A673 (cell line): ENCODE measurements around the gene CAST. TPM values are rescaled to one million over a fixed set of nuclear protein-coding genes. Genes with fewer than 3 reads are reported as not detected.

Experiments
- BruUV-seq: library from RNA; stranded (reverse); fragments of 400-500 nt; replicated peaks from 2 replicates; lab custom pipeline; 2021; lab: Mats Ljungman, UMichigan
- CTCF ChIA-PET: fragments of 300-600 bp; sonication (Branson Sonifier 250); formaldehyde crosslinking; loops from one replicate; lab custom pipeline; 2022; ENCODE audit warnings: antibody characterized with exemption; lab: Charles Lee
- POLR2A ChIA-PET: fragments of 300-600 bp; sonication (Branson Sonifier 250); formaldehyde crosslinking; loops from one replicate; lab custom pipeline; 2022; ENCODE audit warnings: antibody characterized with exemption; ENCODE audit not compliant: low non-redundant PET; lab: Charles Lee
- DNase-seq: peaks from one replicate; pipeline ENCODE4 v3.0.0-alpha.2; 2015; ENCODE audit warnings: low spot score
- H3K27ac ChIP-seq: fragments of 200-600 bp; sonication (generic); 2 replicates; pipeline ENCODE4 v1.5.1; 2016; ENCODE audit warnings: mixed run types, low read depth, mild to moderate bottlenecking, mixed read lengths, antibody characterized with exemption, low read length; ENCODE audit not compliant: poor library complexity, severe bottlenecking
- H3K27me3 ChIP-seq: fragments of 200-600 bp; sonication (generic); replicated peaks from 2 replicates; pipeline ENCODE4 v1.6.1; 2017; ENCODE audit warnings: mixed run types, low read depth, mild to moderate bottlenecking, mixed read lengths, antibody characterized with exemption, low read length; ENCODE audit not compliant: insufficient read depth, poor library complexity
- H3K36me3 ChIP-seq: fragments of 200-600 bp; sonication (generic); 2 replicates; pipeline ENCODE4 v1.6.1; 2016; ENCODE audit warnings: mixed run types, mild to moderate bottlenecking, mixed read lengths, antibody characterized with exemption, low read length; ENCODE audit not compliant: insufficient read depth, poor library complexity, severe bottlenecking
- H3K4me1 ChIP-seq: fragments of 200-600 bp; sonication (generic); 2 replicates; pipeline ENCODE4 v1.6.1; 2017; ENCODE audit warnings: mixed run types, mild to moderate bottlenecking, mixed read lengths, antibody characterized with exemption, low read length; ENCODE audit not compliant: insufficient read depth, poor library complexity, severe bottlenecking
- H3K4me3 ChIP-seq: fragments of 200-600 bp; sonication (generic); 2 replicates; pipeline ENCODE4 v1.5.1; 2016; ENCODE audit warnings: low read depth, mixed run types, mild to moderate bottlenecking, mixed read lengths, low read length; ENCODE audit not compliant: poor library complexity, severe bottlenecking
- H3K9me3 ChIP-seq: fragments of 200-600 bp; sonication (generic); 2 replicates; pipeline ENCODE4 v1.6.1; 2016; ENCODE audit warnings: mixed run types, low read depth, mild to moderate bottlenecking, mixed read lengths, antibody characterized with exemption, low read length; ENCODE audit not compliant: poor library complexity, severe bottlenecking
- EZH2 ChIP-seq: fragments of 200-600 bp; sonication (generic); IDR thresholded peaks from 2 replicates; pipeline ENCODE4 v1.6.1; 2017; ENCODE audit warnings: borderline replicate concordance, low read depth, mild to moderate bottlenecking, mixed read lengths, antibody characterized with exemption, low read length; ENCODE audit not compliant: poor library complexity, severe bottlenecking
- intact Hi-C: fragments of 100-400 bp; cut with micrococcal nuclease; formaldehyde crosslinking; loops from one replicate; pipeline ENCODE4 v1.10.0; 2022; ENCODE audit not compliant: unreplicated experiment
- total RNA-seq: library from RNA; stranded (reverse); gene quantifications from 2 replicates; pipeline ENCODE4 v1.2.3, GENCODE V29; 2021
- TF ChIP-seq, protein P1 (sequence below): fragments of 300-800, 200-600 bp; sonication (generic); conservative IDR thresholded peaks from 2 replicates; pipeline ENCODE4 v1.5.1; 2017; ENCODE audit warnings: low read depth, mild to moderate bottlenecking, antibody characterized with exemption, low read length, moderate library complexity, mixed read lengths

Gene CAST
- total RNA-seq, 1 experiment from 2014 or later = 66.8 TPM

DNA sequence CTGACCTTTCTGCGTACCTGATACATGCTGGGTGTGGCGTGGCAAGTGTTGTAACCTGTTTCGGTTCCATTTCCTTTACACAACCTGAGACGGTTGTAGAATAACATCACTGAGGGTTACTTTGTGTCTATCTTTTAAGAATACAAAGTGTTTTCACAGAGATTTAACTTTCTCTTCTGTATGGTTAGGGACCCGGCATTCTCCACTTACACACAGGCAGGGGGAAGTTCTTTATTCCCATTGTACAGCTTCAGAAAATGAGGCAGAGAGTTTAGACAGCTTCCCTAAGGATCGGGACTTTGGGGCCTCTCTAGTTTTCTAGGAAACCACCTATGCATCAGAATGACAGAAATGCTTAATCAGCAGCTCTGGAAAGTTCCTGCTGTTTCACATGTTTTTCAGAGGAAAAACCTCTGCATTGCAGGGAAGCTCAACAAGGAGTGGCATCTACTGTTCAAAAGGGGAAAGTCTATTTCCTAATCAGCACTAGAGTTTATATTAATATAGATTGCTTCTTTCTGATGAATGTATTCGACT, 41.3 kb downstream of the CAST start:
- Histone ChIP-seq H3K4me3 (peak overlapping the region; percentile 74), H3K9me3 (no peaks in the 10 kb centered on the region), H3K4me1 (peaks cover 17% of the 10 kb centered on the region), H3K36me3 (no peaks in the 10 kb centered on the region), H3K27me3 (no peaks in the 10 kb centered on the region), H3K27ac (peak overlapping the region; percentile 84)
- ChIA-PET POLR2A (no interaction called here), CTCF (no interaction called here)
- TF ChIP-seq, protein P1, sequence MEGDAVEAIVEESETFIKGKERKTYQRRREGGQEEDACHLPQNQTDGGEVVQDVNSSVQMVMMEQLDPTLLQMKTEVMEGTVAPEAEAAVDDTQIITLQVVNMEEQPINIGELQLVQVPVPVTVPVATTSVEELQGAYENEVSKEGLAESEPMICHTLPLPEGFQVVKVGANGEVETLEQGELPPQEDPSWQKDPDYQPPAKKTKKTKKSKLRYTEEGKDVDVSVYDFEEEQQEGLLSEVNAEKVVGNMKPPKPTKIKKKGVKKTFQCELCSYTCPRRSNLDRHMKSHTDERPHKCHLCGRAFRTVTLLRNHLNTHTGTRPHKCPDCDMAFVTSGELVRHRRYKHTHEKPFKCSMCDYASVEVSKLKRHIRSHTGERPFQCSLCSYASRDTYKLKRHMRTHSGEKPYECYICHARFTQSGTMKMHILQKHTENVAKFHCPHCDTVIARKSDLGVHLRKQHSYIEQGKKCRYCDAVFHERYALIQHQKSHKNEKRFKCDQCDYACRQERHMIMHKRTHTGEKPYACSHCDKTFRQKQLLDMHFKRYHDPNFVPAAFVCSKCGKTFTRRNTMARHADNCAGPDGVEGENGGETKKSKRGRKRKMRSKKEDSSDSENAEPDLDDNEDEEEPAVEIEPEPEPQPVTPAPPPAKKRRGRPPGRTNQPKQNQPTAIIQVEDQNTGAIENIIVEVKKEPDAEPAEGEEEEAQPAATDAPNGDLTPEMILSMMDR = no peak
- no peak for TF ChIP-seq EZH2
- intact Hi-C loops = loop anchor here (5.0 kb wide), 1 partner anchor 91 kb away; no protein-coding TSS in a partner anchor
- no peak for DNase-seq
- TSS peak; percentile 49 for BruUV-seq

DNA sequence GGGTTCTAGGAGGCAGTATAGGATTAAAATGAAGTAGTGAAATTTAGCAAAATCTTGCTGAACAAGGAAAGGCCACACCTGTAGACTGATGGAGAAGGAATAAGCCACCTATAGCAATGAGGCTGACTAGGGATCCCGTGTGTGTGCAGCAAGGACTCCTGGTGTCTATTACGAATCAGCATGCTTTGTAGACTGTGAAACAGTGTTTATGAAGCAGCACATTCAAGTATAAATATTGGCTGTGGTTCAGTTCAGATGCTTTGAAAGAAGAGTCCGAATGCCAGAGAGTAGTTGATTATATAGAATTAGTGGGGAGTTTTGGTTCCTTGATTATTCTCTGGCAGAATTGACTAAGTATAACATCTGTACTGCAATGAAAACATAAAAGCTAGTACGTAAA, 41.8 kb downstream of the CAST start:
- Histone ChIP-seq H3K36me3 (no peaks in the 10 kb centered on the region), H3K9me3 (no peaks in the 10 kb centered on the region), H3K27ac (no peak overlapping the region), H3K4me3 (peak overlapping the region; percentile 74), H3K27me3 (no peaks in the 10 kb centered on the region), H3K4me1 (peaks cover 16% of the 10 kb centered on the region)
- no peak for TF ChIP-seq EZH2
- TF ChIP-seq, protein P1 = no peak
- POLR2A ChIA-PET = no interaction called here
- no TSS peak for BruUV-seq
- no peak for DNase-seq
- intact Hi-C loops = loop anchor here (5.0 kb wide), 1 partner anchor 92 kb away; no protein-coding TSS in a partner anchor
- CTCF ChIA-PET = no interaction called here

DNA sequence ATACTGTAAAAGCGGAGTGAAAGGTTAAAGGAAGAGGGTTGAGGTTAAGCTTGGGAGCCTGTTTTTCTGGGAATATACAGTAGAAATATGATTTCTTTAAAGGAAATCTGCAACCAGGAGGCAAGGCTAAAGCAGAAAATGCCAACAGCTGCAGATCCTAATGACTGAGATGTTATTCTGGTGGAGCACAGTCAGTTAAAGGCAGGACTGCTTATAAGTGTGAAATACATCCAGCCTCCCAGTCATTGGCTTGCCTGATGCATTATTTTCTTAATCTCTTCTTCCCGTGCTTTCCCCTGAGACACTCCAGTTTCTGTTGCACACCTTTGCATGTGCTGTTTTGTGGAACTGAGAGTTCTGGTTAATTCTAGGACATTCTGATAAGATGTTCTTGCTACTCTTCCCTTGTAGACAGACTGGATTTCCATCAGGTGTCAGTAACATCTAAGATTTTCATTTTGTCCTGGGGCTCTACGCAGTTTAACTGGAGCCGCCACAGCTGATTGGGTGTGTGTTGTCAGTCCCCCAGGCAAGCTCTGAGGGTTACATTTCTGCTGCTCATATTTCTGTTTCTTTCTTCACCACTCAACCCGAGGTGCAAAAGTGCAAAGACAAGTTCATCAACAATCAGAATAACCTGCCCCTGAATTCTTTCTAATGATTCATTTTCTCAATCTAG, 44.4 kb downstream of the CAST start:
- Histone ChIP-seq H3K4me3 (no peak overlapping the region), H3K4me1 (peaks cover 9% of the 10 kb centered on the region), H3K9me3 (no peaks in the 10 kb centered on the region), H3K27me3 (no peaks in the 10 kb centered on the region), H3K27ac (no peak overlapping the region), H3K36me3 (no peaks in the 10 kb centered on the region)
- TF ChIP-seq, protein P1 = no peak
- TF ChIP-seq EZH2 = no peak
- ChIA-PET POLR2A (no interaction called here), CTCF (no interaction called here)
- no peak for DNase-seq
- BruUV-seq = no TSS peak
- intact Hi-C loops = no loop called here
